Measurements from ENCODE around the gene AFF3. TPM values are rescaled to one million over a fixed set of nuclear protein-coding genes. Genes with fewer than 3 reads are reported as not detected.

AFF3 gene
- total and polyA plus RNA-seq, 2 of the 13 experiments (the other 11 are each of a cell fraction or from before 2014, with no cell fraction given) = not detected

GRCh38 chr2:99675130-99675661 lies 467.2 kb downstream of the AFF3 start:
- Histone ChIP-seq H3K27ac (ENCODE audit: extremely low read length, insufficient read depth, low read length) (no peak overlapping the region), H3K4me3 (replicated peaks in 1 of 3; ENCODE audit: insufficient read depth in 1 of 3, low read depth in 2 of 3, low read length in 3 of 3) (no peak overlapping the region), H3K4me1 (ENCODE audit: insufficient read depth, low read length) (no peaks in the 10 kb centered on the region), H3K27me3 (ENCODE audit: control insufficient read depth in 1 of 2, insufficient read depth in 2 of 2, low read length in 2 of 2) (peaks cover 0 to 9% of the 10 kb centered on the region in 2 experiments; a peak in 3 of 5 replicates), H3K9me3 (ENCODE audit: low read length) (no peaks in the 10 kb centered on the region), H3K36me3 (replicated peaks in 1 of 2; ENCODE audit: control insufficient read depth in 1 of 2, insufficient read depth in 2 of 2, low read length in 2 of 2) (no peaks in the 10 kb centered on the region), H3K79me2 (ENCODE audit: insufficient read depth, low read length) (no peaks in the 10 kb centered on the region), H3K4me2 (ENCODE audit: low read depth, low read length) (no peak overlapping the region), H4K20me1 (ENCODE audit: insufficient read depth, low read length) (no peaks in the 10 kb centered on the region), H3K9ac (ENCODE audit: insufficient read depth, low read depth, low read length) (no peak overlapping the region), H2AFZ (ENCODE audit: low read length) (no peak overlapping the region)
- POLR2A ChIA-PET = no interaction called here
- intact Hi-C loops (cut with micrococcal nuclease; ENCODE audit: unreplicated experiment) = no loop called here
- no peak for FAIRE-seq
- CTCF ChIA-PET (ENCODE audit: low intra/inter-chr PET ratio, low total read pairs) = no interaction called here
- TF ChIP-seq DR1 (CRISPR knock-in tag; IDR thresholded peaks at IDR 0.05) (no peak), CBX5 (CRISPR knock-in tag; IDR thresholded peaks at IDR 0.05; ENCODE audit: borderline replicate concordance) (no peak), NFYB (CRISPR knock-in tag; IDR thresholded peaks at IDR 0.05) (no peak), ELF1 (CRISPR knock-in tag; IDR thresholded peaks at IDR 0.05) (no peak), ZNF333 (CRISPR knock-in tag; IDR thresholded peaks at IDR 0.05; ENCODE audit: borderline replicate concordance) (no peak), THAP8 (CRISPR knock-in tag; IDR thresholded peaks at IDR 0.05; ENCODE audit: borderline replicate concordance) (no peak), NFKB2 (CRISPR knock-in tag; IDR thresholded peaks at IDR 0.05; ENCODE audit: borderline replicate concordance) (no peak), ZNF816 (CRISPR knock-in tag; IDR thresholded peaks at IDR 0.05; ENCODE audit: borderline replicate concordance) (no peak), ZNF614 (CRISPR knock-in tag; IDR thresholded peaks at IDR 0.05; ENCODE audit: borderline replicate concordance) (no peak), SIX4 (CRISPR knock-in tag; IDR thresholded peaks at IDR 0.05) (no peak), RXRB (CRISPR knock-in tag; IDR thresholded peaks at IDR 0.05; ENCODE audit: borderline replicate concordance) (no peak), ATF1 (CRISPR knock-in tag; IDR thresholded peaks at IDR 0.05) (no peak), ZFP1 (CRISPR knock-in tag; IDR thresholded peaks at IDR 0.05) (no peak)
- no TSS peak for BruUV-seq (replicated peaks)
- in situ Hi-C loops (cut with HindIII; ENCODE audit: extremely low pct_ligation_motif_present, low pct_unique_long_range_greater_than_20kb) = no loop called here
- WGBS (ENCODE audit: low lambda C conversion rate) = 43% methylated on average over 12 of the region's 12 CpGs
- no peak for DNase-seq (ENCODE audit: low spot score)
- no peak for ATAC-seq

All from HepG2 (cell line).